ENCODE results near the gene FANCI. TPM values are rescaled to one million over a fixed set of nuclear protein-coding genes. Genes with fewer than 3 reads are reported as not detected.

Gene FANCI
- total and polyA plus RNA-seq, 2 experiments from 2014 or later, result 63.6 to 66.8 TPM

DNA sequence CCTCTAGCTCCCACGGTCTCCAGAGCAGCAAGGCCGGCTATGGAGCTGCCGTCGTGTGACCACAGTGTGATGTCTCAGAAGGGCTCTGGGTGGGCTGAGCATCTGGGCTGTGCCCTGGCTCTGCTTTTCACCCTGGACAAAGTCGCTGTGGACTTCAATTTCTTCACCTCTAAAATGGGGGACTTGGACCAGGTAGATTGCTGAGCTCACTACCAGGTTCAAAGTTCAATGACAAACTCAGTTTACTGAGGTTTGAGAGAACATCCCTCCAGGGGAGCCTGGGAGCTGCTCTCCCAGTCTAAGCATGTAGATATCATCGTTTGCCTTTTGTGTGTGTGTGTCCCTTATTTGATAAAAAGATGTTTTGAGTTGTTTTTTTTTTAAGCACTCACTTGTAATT, 47.5 kb upstream of the FANCI start (continued):
- TF ChIP-seq EZH2phosphoT487 (IDR thresholded peaks at IDR 0.05; ENCODE audit: unreplicated experiment), result no peak
- TF ChIP-seq STAT1 (IDR thresholded peaks at IDR 0.05; ENCODE audit: unreplicated experiment), result no peak
- TF ChIP-seq EZH2 (IDR thresholded peaks at IDR 0.05; ENCODE audit: low read depth, unreplicated experiment), result no peak
- TF ChIP-seq, protein P1, sequence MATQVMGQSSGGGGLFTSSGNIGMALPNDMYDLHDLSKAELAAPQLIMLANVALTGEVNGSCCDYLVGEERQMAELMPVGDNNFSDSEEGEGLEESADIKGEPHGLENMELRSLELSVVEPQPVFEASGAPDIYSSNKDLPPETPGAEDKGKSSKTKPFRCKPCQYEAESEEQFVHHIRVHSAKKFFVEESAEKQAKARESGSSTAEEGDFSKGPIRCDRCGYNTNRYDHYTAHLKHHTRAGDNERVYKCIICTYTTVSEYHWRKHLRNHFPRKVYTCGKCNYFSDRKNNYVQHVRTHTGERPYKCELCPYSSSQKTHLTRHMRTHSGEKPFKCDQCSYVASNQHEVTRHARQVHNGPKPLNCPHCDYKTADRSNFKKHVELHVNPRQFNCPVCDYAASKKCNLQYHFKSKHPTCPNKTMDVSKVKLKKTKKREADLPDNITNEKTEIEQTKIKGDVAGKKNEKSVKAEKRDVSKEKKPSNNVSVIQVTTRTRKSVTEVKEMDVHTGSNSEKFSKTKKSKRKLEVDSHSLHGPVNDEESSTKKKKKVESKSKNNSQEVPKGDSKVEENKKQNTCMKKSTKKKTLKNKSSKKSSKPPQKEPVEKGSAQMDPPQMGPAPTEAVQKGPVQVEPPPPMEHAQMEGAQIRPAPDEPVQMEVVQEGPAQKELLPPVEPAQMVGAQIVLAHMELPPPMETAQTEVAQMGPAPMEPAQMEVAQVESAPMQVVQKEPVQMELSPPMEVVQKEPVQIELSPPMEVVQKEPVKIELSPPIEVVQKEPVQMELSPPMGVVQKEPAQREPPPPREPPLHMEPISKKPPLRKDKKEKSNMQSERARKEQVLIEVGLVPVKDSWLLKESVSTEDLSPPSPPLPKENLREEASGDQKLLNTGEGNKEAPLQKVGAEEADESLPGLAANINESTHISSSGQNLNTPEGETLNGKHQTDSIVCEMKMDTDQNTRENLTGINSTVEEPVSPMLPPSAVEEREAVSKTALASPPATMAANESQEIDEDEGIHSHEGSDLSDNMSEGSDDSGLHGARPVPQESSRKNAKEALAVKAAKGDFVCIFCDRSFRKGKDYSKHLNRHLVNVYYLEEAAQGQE (IDR thresholded peaks at IDR 0.05; ENCODE audit: unreplicated experiment), result no peak
- no peak for TF ChIP-seq JUNB (IDR thresholded peaks at IDR 0.05; ENCODE audit: unreplicated experiment)
- TF ChIP-seq, protein P2, sequence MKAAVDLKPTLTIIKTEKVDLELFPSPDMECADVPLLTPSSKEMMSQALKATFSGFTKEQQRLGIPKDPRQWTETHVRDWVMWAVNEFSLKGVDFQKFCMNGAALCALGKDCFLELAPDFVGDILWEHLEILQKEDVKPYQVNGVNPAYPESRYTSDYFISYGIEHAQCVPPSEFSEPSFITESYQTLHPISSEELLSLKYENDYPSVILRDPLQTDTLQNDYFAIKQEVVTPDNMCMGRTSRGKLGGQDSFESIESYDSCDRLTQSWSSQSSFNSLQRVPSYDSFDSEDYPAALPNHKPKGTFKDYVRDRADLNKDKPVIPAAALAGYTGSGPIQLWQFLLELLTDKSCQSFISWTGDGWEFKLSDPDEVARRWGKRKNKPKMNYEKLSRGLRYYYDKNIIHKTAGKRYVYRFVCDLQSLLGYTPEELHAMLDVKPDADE (IDR thresholded peaks at IDR 0.05), result no peak
- no peak for TF ChIP-seq POLR2AphosphoS5 (IDR thresholded peaks at IDR 0.05; ENCODE audit: low read depth)
- no peak for TF ChIP-seq CREB1 (CRISPR knock-in tag; IDR thresholded peaks at IDR 0.05; ENCODE audit: low read depth)
- no peak for TF ChIP-seq NANOG (IDR thresholded peaks at IDR 0.05; ENCODE audit: borderline replicate concordance)
- TF ChIP-seq, protein P3, sequence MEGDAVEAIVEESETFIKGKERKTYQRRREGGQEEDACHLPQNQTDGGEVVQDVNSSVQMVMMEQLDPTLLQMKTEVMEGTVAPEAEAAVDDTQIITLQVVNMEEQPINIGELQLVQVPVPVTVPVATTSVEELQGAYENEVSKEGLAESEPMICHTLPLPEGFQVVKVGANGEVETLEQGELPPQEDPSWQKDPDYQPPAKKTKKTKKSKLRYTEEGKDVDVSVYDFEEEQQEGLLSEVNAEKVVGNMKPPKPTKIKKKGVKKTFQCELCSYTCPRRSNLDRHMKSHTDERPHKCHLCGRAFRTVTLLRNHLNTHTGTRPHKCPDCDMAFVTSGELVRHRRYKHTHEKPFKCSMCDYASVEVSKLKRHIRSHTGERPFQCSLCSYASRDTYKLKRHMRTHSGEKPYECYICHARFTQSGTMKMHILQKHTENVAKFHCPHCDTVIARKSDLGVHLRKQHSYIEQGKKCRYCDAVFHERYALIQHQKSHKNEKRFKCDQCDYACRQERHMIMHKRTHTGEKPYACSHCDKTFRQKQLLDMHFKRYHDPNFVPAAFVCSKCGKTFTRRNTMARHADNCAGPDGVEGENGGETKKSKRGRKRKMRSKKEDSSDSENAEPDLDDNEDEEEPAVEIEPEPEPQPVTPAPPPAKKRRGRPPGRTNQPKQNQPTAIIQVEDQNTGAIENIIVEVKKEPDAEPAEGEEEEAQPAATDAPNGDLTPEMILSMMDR (conservative IDR thresholded peaks at IDR 0.05; ENCODE audit: low read depth in 2 of 2), result no peak

DNA sequence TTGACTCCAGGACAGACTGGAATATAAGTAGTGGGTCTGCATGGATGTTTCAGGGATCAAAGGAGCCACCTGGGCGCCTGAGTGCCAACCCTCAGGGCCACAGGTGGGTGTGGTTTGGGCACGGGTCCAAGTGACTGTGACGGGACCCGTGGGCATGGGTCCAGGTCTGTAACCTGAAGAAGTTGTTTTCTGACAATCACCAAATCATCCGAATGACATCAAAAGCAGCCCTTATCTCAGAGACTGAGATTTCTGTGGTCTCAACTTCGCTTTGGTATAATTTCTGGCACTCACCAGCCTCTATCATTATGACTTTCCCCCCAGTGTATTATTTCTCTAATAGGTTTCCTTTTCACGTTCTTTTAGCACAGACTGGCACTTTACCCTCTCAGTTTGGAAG, 46.8 kb upstream of the FANCI start:
- Mint-ChIP-seq H3K9me3 (no peaks in the 10 kb centered on the region), H3K4me3 (0 out of 3 replicates have a peak overlapping the region, but pooled peaks have one; percentile 9), H3K27me3 (ENCODE audit: insufficient read depth, low read depth, poor library complexity) (no peaks in the 10 kb centered on the region), H3K36me3 (ENCODE audit: low read depth) (peaks cover 8% of the 10 kb centered on the region; the same call in 2 of the 3 replicates), H3K4me1 (peaks cover 59% of the 10 kb centered on the region), H3K27ac (peak overlapping the region; percentile 72)
- Histone ChIP-seq H3K36me3 (ENCODE audit: insufficient read depth) (no peaks in the 10 kb centered on the region), H3K27ac (ENCODE audit: low read depth) (peak overlapping the region; percentile 28), H3K9me2 (ENCODE audit: insufficient read depth) (no peaks in the 10 kb centered on the region), H2AFZ (no peak overlapping the region), H3K79me2 (replicated peaks; ENCODE audit: insufficient read depth) (no peaks in the 10 kb centered on the region), H3K27me3 (ENCODE audit: insufficient read depth) (no peaks in the 10 kb centered on the region), H3K4me1 (ENCODE audit: insufficient read depth) (peaks cover 40% of the 10 kb centered on the region), H3K4me3 (no peak overlapping the region), H3F3A (replicated peaks; ENCODE audit: low read depth) (no peaks in the 10 kb centered on the region), H3K4me2 (peak overlapping the region; percentile 56; the same call in 1 of the 2 replicates), H4K20me1 (replicated peaks; ENCODE audit: insufficient read depth) (no peaks in the 10 kb centered on the region)
- ATAC-seq (no peak), DNase-seq (ENCODE audit: low spot score) (no peak)
- TF ChIP-seq EZH2phosphoT487 (IDR thresholded peaks at IDR 0.05; ENCODE audit: unreplicated experiment) (no peak), CREB1 (CRISPR knock-in tag; IDR thresholded peaks at IDR 0.05; ENCODE audit: low read depth) (no peak), JUNB (IDR thresholded peaks at IDR 0.05; ENCODE audit: unreplicated experiment) (no peak), POLR2AphosphoS5 (IDR thresholded peaks at IDR 0.05; ENCODE audit: low read depth) (no peak), ZNF331 (CRISPR knock-in tag; IDR thresholded peaks at IDR 0.05; ENCODE audit: low read depth) (no peak), STAT1 (IDR thresholded peaks at IDR 0.05; ENCODE audit: unreplicated experiment) (no peak)
- TF ChIP-seq, protein P1 (IDR thresholded peaks at IDR 0.05; ENCODE audit: unreplicated experiment), result no peak
- TF ChIP-seq, protein P2 (IDR thresholded peaks at IDR 0.05), result no peak

All from GM23338 (cell line).